Liver (tissue), 9 donors: ENCODE data around the gene XRN1. TPM values are rescaled to one million over a fixed set of nuclear protein-coding genes. Genes with fewer than 3 reads are reported as not detected.

Experiments used
- DNase-seq: peaks from one replicate; pipeline ENCODE4 v3.0.0-alpha.2; 2017; ENCODE audit warnings: low spot score
- H3K27ac ChIP-seq, 2 donors: one replicate each; pipeline ENCODE4 v1.7.0; 2013; ENCODE audit warnings: inconsistent platforms in 2 of 2, low read length in 2 of 2, control low read depth in 1 of 2, low read depth in 1 of 2, mild to moderate bottlenecking in 1 of 2
- H3K27me3 ChIP-seq, 4 donors: one replicate each; pipeline versions ENCODE4 v1.6.1 to v1.7.0; 2013; ENCODE audit warnings: low read length in 3 of 4, inconsistent platforms in 1 of 4, mild to moderate bottlenecking in 1 of 4, moderate library complexity in 1 of 4; ENCODE audit not compliant: control insufficient read depth in 4 of 4, insufficient read depth in 4 of 4
- H3K36me3 ChIP-seq, 4 donors: one replicate each; pipeline versions ENCODE4 v1.6.1 to v1.7.0; 2013; ENCODE audit warnings: low read length in 3 of 4, mild to moderate bottlenecking in 3 of 4, low read depth in 1 of 4, moderate library complexity in 1 of 4; ENCODE audit not compliant: control insufficient read depth in 4 of 4, insufficient read depth in 3 of 4
- H3K4me1 ChIP-seq, 4 donors: one replicate each; pipeline versions ENCODE4 v1.6.1 to v1.7.0; 2013; ENCODE audit warnings: low read length in 3 of 4, mild to moderate bottlenecking in 3 of 4, moderate library complexity in 1 of 4; ENCODE audit not compliant: control insufficient read depth in 4 of 4, insufficient read depth in 4 of 4
- H3K4me3 ChIP-seq, 3 donors: one replicate each; pipeline versions ENCODE4 v1.6.1 to v1.7.0; 2013; ENCODE audit warnings: low read length in 3 of 3, control low read depth in 1 of 3, low read depth in 1 of 3, mild to moderate bottlenecking in 1 of 3
- H3K9ac ChIP-seq, 2 donors: one replicate each; pipeline ENCODE4 v1.7.0; 2013; ENCODE audit warnings: low read length in 2 of 2, mild to moderate bottlenecking in 2 of 2, moderate library complexity in 2 of 2, control low read depth in 1 of 2, low read depth in 1 of 2
- H3K9me3 ChIP-seq, 4 donors: one replicate each; pipeline versions ENCODE4 v1.6.1 to v1.7.0; 2013; ENCODE audit warnings: low read length in 3 of 4; ENCODE audit not compliant: control insufficient read depth in 4 of 4
- EGR1 ChIP-seq, 2 donors: IDR thresholded peaks; 2 replicates each; pipeline ENCODE4 v1.6.1; 2016 to 2018; ENCODE audit warnings: antibody characterized with exemption in 2 of 2, low read depth in 2 of 2
- FOXA2 ChIP-seq: IDR thresholded peaks from 2 replicates; pipeline ENCODE4 v1.6.1; 2016; ENCODE audit warnings: antibody characterized with exemption
- GABPA ChIP-seq, 2 donors: IDR thresholded peaks in 1 of 2; conservative IDR thresholded peaks in 1 of 2; 2 replicates each; pipeline ENCODE4 v1.6.1; 2016; ENCODE audit warnings: antibody characterized with exemption in 2 of 2, mild to moderate bottlenecking in 1 of 2, moderate library complexity in 1 of 2
- HNF4A ChIP-seq, 2 donors: conservative IDR thresholded peaks; 2 replicates each; pipeline ENCODE4 v1.6.1; 2016; ENCODE audit warnings: antibody characterized with exemption in 2 of 2, mild to moderate bottlenecking in 2 of 2
- HNF4G ChIP-seq: IDR thresholded peaks from 2 replicates; pipeline ENCODE4 v1.6.1; 2016; ENCODE audit warnings: antibody characterized with exemption
- JUND ChIP-seq, 2 donors: IDR thresholded peaks; 2 replicates each; pipeline ENCODE4 v1.6.1; 2016; ENCODE audit warnings: antibody characterized with exemption in 2 of 2
- MAX ChIP-seq: IDR thresholded peaks from 2 replicates; pipeline ENCODE4 v1.6.1; 2016; ENCODE audit warnings: antibody characterized with exemption
- RAD21 ChIP-seq, 2 donors: IDR thresholded peaks; 2 replicates each; pipeline ENCODE4 v1.6.1; 2016; ENCODE audit warnings: antibody characterized with exemption in 2 of 2, mild to moderate bottlenecking in 2 of 2
- RXRA ChIP-seq, 2 donors: IDR thresholded peaks; 2 replicates each; pipeline ENCODE4 v1.6.1; 2017 to 2018; ENCODE audit warnings: antibody characterized with exemption in 2 of 2, mild to moderate bottlenecking in 1 of 2
- TAF1 ChIP-seq: conservative IDR thresholded peaks from 2 replicates; pipeline ENCODE4 v1.6.1; 2016; ENCODE audit warnings: antibody characterized with exemption, mild to moderate bottlenecking
- YY1 ChIP-seq: IDR thresholded peaks from 2 replicates; pipeline ENCODE4 v1.6.1; 2016; ENCODE audit warnings: antibody characterized with exemption, mild to moderate bottlenecking
- WGBS: extraction: QIAGEN DNeasy Blood & Tissue Kit; methylation state at CpG from one replicate; pipeline ENCODE4 v1.1.7; 2013; 5-methylcytosine and 5-hydroxymethylcytosine counted together
- polyA plus RNA-seq, 2 donors: library from polyadenylated mRNA; stranded (reverse) in 1 of 2; unstranded in 1 of 2; fragments of 200-250 nt in 1 of 2; fragments of >200 nt in 1 of 2; fragmentation: Nextera tagmentation in 1 of 2; extraction: Ambion mirVana in 1 of 2; gene quantifications; one replicate each; pipeline versions ENCODE4 v1.2.1 to v1.2.3, GENCODE V29; 2013 to 2015
- total RNA-seq, 2 donors: library from RNA; depleted of rRNA; stranded (reverse); fragments of >200 nt; gene quantifications; one replicate each; pipeline ENCODE4 v1.2.3, GENCODE V29; 2014
- TF ChIP-seq, protein P1 (sequence below): IDR thresholded peaks from 2 replicates; pipeline ENCODE4 v1.6.1; 2016; ENCODE audit warnings: antibody characterized with exemption
- TF ChIP-seq, protein P2 (sequence below): fragments of 150-350 bp; IDR thresholded peaks from 2 replicates; pipeline ENCODE4 v1.5.1; 2017; ENCODE audit warnings: improper control_type of control experiment, low read depth, low read length; ENCODE audit not compliant: missing input control
- TF ChIP-seq, protein P3 (sequence below): IDR thresholded peaks from 2 replicates; pipeline ENCODE4 v1.6.1; 2016; ENCODE audit warnings: antibody characterized with exemption, mild to moderate bottlenecking
- donor health status: healthy.
- donor health status: healthy.
- donor health status: healthy.
- donor health status: healthy.
- donor health status: healthy.

Gene XRN1
- total and polyA plus RNA-seq, 4 donors: 4.3 to 41.4 (median 25.9) TPM

- Histone ChIP-seq H3K4me3 (no peak overlapping the region), H3K9ac (no peak overlapping the region)
- WGBS: 95% methylated on average over 3 of the region's 3 CpGs
Measured at GRCh38 chr3:142459096-142459495, 11.3 kb upstream of the XRN1 start.

DNA sequence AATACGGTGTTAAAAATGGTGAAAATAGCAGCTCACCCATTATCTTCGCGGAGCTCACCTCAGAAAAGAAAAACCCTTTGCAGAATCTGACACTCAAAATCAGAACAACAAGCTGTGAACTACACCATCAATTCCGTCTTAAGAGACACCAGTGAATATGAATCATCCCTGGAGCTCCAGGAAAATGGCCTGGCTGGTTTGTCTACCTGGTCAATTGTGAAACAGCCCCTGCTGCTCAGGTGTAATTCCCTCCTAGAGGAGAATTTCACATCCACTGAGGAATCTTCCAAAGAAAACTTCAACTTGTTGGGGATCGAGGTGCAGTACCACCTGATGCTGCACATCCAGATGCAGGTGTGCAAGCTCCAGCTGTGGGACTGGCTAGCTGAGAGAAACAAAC, 3.0 kb upstream of the XRN1 start:
- DNase-seq: no peak
- Histone ChIP-seq H3K4me1 (peaks cover 1 to 11% (median 6%) of the 10 kb centered on the region in 4 donors), H3K9me3 (no peaks in the 10 kb centered on the region), H3K27me3 (no peaks in the 10 kb centered on the region), H3K4me3 (no peak overlapping the region), H3K27ac (no peak overlapping the region), H3K36me3 (peaks cover 2 to 16% (median 5%) of the 10 kb centered on the region in 4 donors), H3K9ac (no peak overlapping the region)
- no peak for TF ChIP-seq FOXA2
- no peak for TF ChIP-seq GABPA (IDR thresholded peaks at IDR 0.05 in 1 of 2, conservative IDR thresholded peaks at IDR 0.05 in 1 of 2)
- TF ChIP-seq, protein P1, sequence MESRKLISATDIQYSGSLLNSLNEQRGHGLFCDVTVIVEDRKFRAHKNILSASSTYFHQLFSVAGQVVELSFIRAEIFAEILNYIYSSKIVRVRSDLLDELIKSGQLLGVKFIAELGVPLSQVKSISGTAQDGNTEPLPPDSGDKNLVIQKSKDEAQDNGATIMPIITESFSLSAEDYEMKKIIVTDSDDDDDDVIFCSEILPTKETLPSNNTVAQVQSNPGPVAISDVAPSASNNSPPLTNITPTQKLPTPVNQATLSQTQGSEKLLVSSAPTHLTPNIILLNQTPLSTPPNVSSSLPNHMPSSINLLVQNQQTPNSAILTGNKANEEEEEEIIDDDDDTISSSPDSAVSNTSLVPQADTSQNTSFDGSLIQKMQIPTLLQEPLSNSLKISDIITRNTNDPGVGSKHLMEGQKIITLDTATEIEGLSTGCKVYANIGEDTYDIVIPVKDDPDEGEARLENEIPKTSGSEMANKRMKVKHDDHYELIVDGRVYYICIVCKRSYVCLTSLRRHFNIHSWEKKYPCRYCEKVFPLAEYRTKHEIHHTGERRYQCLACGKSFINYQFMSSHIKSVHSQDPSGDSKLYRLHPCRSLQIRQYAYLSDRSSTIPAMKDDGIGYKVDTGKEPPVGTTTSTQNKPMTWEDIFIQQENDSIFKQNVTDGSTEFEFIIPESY: no peak
- no peak for TF ChIP-seq HNF4A (conservative IDR thresholded peaks at IDR 0.05)
- TF ChIP-seq HNF4G: no peak
- TF ChIP-seq, protein P2, sequence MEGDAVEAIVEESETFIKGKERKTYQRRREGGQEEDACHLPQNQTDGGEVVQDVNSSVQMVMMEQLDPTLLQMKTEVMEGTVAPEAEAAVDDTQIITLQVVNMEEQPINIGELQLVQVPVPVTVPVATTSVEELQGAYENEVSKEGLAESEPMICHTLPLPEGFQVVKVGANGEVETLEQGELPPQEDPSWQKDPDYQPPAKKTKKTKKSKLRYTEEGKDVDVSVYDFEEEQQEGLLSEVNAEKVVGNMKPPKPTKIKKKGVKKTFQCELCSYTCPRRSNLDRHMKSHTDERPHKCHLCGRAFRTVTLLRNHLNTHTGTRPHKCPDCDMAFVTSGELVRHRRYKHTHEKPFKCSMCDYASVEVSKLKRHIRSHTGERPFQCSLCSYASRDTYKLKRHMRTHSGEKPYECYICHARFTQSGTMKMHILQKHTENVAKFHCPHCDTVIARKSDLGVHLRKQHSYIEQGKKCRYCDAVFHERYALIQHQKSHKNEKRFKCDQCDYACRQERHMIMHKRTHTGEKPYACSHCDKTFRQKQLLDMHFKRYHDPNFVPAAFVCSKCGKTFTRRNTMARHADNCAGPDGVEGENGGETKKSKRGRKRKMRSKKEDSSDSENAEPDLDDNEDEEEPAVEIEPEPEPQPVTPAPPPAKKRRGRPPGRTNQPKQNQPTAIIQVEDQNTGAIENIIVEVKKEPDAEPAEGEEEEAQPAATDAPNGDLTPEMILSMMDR: no peak
- no peak for TF ChIP-seq RXRA (IDR thresholded peaks at IDR 0.05)
- TF ChIP-seq JUND (IDR thresholded peaks at IDR 0.05): no peak
- TF ChIP-seq MAX: no peak
- no peak for TF ChIP-seq YY1
- TF ChIP-seq RAD21 (IDR thresholded peaks at IDR 0.05): no peak
- no peak for TF ChIP-seq TAF1
- no peak for TF ChIP-seq EGR1 (IDR thresholded peaks at IDR 0.05; ENCODE audit: low read depth in 2 of 2)
- 96% methylated on average over 5 of the region's 5 CpGs for WGBS

More at GRCh38 chr3:142459096-142459495, 11.3 kb upstream of the XRN1 start:
- Histone ChIP-seq H3K27ac (no peak overlapping the region), H3K36me3 (peaks cover 2 to 8% (median 5%) of the 10 kb centered on the region in 4 donors), H3K4me1 (peaks cover 0 to 3% (median 0%) of the 10 kb centered on the region in 4 donors), H3K27me3 (no peaks in the 10 kb centered on the region), H3K9me3 (no peaks in the 10 kb centered on the region)
- TF ChIP-seq, protein P3, sequence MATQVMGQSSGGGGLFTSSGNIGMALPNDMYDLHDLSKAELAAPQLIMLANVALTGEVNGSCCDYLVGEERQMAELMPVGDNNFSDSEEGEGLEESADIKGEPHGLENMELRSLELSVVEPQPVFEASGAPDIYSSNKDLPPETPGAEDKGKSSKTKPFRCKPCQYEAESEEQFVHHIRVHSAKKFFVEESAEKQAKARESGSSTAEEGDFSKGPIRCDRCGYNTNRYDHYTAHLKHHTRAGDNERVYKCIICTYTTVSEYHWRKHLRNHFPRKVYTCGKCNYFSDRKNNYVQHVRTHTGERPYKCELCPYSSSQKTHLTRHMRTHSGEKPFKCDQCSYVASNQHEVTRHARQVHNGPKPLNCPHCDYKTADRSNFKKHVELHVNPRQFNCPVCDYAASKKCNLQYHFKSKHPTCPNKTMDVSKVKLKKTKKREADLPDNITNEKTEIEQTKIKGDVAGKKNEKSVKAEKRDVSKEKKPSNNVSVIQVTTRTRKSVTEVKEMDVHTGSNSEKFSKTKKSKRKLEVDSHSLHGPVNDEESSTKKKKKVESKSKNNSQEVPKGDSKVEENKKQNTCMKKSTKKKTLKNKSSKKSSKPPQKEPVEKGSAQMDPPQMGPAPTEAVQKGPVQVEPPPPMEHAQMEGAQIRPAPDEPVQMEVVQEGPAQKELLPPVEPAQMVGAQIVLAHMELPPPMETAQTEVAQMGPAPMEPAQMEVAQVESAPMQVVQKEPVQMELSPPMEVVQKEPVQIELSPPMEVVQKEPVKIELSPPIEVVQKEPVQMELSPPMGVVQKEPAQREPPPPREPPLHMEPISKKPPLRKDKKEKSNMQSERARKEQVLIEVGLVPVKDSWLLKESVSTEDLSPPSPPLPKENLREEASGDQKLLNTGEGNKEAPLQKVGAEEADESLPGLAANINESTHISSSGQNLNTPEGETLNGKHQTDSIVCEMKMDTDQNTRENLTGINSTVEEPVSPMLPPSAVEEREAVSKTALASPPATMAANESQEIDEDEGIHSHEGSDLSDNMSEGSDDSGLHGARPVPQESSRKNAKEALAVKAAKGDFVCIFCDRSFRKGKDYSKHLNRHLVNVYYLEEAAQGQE: no peak
- TF ChIP-seq GABPA (IDR thresholded peaks at IDR 0.05 in 1 of 2, conservative IDR thresholded peaks at IDR 0.05 in 1 of 2) (no peak), MAX (no peak), RXRA (IDR thresholded peaks at IDR 0.05) (no peak), YY1 (no peak)
- no peak for DNase-seq
